Left colon (tissue), 2 donors: ENCODE data around the gene CCND1. TPM values are rescaled to one million over a fixed set of nuclear protein-coding genes. Genes with fewer than 3 reads are reported as not detected.
"Not testable (repeated sequence)": the region's sequence is repeated elsewhere in the genome, so short reads cannot be mapped to it uniquely, and the experiment has no call there.

ENCODE experiments used
- ATAC-seq: fragments of 200-7000 bp; cut with Tn5 transposase; one replicate; pipeline ENCODE4 v1.9.1; 2020; ENCODE audit warnings: mild to moderate bottlenecking, moderate library complexity
- DNase-seq, 2 donors: peaks; one replicate each; pipeline ENCODE4 v3.0.0-alpha.2; 2020
- intact Hi-C, 2 donors: fragments of 100-400 bp; cut with DNase I in 1 of 2; cut with micrococcal nuclease in 1 of 2; formaldehyde crosslinking; loops; one replicate each; pipeline versions ENCODE4 v1.11.2 to v1.14.0; 2022; cut with DNase I, micrococcal nuclease
- total RNA-seq, 2 donors: library from RNA; stranded (reverse); fragmentation: NEBNext Ultra II Directional; extraction: Animal tissue kit (Norgen Biotek cat#: 25700); gene quantifications; one replicate each; pipeline ENCODE4 v1.2.1, GENCODE V29; 2021
- donor health status: DM: no; HTN: no; CAD: no.
- donor health status: DM: yes; HTN: yes; CAD: no.

CCND1 gene
- total RNA-seq, 2 donors from 2014 or later: 56.5 to 83.5 TPM

GRCh38 chr11:69669486-69669885, 28.5 kb downstream of the CCND1 start:
- intact Hi-C loops: no loop called here
- ATAC-seq (no peak), DNase-seq (peak in 1 of 2 donors; percentile 22)

DNA sequence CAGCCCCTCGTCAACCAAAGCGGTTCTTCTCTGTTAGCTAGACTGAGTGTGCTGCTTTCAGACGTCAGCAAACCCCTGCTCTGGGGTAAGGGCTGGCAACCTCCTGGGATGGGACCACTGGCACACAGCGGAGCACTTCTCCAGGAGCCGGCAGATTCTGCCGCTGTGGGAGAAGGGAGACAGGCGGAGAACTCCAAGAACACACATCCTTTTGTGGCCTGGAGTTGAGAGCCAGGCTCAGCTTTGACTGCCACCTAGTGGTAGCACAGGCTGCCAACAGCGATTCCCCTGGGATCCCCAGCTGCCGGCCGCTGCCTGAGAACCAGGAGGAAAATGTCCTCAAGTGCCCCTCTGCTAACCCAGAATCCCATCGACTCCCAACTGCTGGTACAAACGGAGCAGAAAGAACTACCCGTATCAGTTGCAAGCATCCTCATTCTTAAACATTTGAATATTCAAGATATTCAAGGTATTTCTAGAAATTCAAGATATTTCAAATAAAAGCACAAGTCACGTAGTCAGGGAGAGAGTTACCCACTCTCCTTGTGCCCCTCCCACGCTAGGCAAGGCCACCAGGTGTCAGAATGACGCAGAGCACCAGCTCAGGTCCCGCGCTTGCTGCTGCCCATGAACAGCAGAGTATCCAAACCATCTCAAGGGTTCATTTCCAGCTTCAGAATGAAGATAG, 29.3 kb downstream of the CCND1 start:
- DNase-seq (peak; percentile 68 to 84), ATAC-seq (peak; percentile 54)
- intact Hi-C loops: no loop called here

DNA sequence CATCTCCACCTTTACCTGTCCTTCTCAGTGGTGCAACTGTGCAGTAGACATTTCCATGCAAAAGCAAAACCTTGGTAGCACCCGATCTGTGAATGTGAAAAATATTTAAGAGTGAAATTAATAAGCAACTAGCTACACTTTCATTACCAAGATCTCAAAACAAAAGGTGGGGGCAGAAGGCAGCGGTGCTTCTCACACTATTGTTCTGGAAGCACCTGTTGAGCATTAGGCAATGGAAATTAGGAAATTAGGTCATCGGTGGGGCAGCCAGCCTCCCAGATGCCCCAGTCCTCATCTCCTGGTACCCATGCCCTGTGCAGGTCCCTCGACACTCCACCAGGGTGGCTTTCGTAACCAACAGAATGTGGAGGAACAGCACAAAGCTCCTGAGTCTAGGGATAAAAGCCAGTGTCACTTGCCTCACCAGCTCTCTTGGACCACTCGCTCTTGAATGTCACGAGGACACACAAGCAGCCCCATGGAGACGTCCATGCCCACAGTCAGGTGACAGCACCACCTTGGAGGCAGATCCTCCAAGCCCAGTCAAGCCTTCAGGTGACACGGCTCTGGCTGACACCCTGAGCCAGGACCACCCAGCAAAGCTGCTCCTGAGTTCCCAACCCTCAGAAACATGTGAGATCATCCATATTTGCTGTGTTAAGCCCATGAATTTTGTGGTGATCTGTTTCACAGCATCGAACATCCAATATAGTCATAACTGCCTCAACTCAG, 30.9 kb downstream of the CCND1 start:
- ATAC-seq: no peak
- DNase-seq: peak in 1 of 2 donors; percentile 20
- intact Hi-C loops: no loop called here

- intact Hi-C loops: no loop called here
- peak; percentile 20 for ATAC-seq
- DNase-seq: no peak
These were observed 33.4 kb downstream of the CCND1 start for GRCh38 chr11:69674267-69674885.

DNA sequence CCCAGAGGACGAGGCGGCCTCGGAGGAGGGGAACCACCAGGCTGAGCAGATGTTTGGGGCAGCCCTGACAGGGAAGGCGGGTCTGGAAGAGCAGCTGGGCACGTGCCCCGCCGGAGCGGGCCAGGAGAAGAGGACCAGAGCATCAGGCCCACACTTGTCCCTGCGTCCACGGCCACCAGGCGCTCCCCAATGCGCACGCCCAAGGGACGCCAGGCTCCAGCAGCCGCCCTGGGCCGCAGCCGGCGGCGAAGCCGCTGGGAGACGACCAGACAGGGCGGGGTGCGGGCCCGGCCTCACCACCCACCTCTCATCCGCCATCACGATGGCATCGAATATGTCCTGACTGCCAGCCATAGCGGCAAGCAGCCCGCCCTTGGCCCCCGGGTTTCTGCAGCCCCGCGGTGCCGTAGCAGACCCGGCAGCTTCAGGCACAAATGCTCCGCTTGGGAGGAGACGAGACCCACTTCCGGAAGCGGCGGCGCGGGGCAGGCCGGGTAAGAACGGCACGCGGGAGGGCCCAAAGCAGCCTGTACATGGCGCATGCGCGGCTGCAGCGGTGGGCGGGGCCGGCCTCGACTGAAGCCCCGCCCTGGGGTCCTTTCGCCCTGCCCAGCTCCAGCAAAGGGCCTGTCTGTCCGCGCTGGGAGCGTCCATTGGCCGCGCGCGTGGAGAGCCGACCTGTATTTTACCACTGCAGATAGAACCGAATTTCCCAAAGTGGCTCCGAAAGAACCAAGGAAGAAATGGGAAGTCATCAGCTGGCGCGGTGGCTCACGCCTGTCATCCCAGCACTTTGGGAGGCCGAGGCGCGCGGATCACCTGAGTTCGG, 34.1 kb downstream of the CCND1 start, which contains the start of gene LTO1:
Gene LTO1, minus strand, starts transcription at position 468 of the 829 bp plus-strand sequence. Its CDS starts 114 bp downstream, at position 354.
- DNase-seq (peak; percentile 93 to 99), ATAC-seq (peak; percentile 95)
- intact Hi-C loops: no loop called here

DNA sequence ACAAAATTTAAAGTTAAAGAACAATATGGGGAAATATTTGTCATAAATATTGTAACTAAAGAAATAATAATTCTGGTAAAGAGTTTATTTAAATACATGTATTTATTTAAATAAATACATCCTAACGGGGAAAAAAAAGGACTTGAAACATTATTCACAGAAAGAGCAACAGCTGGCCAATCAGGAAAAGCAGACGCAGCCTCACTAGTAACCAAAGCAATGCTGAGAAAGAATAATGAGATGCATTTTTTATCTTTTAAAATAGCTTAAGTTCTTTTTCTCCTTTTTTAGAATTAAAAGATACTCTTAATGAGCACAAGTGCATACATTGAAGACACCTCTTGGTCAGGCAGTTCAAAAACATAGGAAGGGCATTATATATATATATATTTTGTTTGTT, 36.8 kb downstream of the CCND1 start:
- no peak for DNase-seq
- ATAC-seq: no peak
- intact Hi-C loops: no loop called here

- DNase-seq: peak in 1 of 2 donors; percentile 13
- intact Hi-C loops: loop anchor here in 1 of 2 donors (5.0 kb wide), 1 partner anchor 517 kb away; no protein-coding TSS in a partner anchor
- ATAC-seq: no peak
These were observed 39.7 kb downstream of the CCND1 start for GRCh38 chr11:69680688-69681087.

- intact Hi-C loops: loop anchor here in 1 of 2 donors (5.0 kb wide), 1 partner anchor 515 kb away; no protein-coding TSS in a partner anchor
- no peak for DNase-seq
- ATAC-seq: no peak
These were observed 41.3 kb downstream of the CCND1 start for GRCh38 chr11:69682221-69682620.

DNA sequence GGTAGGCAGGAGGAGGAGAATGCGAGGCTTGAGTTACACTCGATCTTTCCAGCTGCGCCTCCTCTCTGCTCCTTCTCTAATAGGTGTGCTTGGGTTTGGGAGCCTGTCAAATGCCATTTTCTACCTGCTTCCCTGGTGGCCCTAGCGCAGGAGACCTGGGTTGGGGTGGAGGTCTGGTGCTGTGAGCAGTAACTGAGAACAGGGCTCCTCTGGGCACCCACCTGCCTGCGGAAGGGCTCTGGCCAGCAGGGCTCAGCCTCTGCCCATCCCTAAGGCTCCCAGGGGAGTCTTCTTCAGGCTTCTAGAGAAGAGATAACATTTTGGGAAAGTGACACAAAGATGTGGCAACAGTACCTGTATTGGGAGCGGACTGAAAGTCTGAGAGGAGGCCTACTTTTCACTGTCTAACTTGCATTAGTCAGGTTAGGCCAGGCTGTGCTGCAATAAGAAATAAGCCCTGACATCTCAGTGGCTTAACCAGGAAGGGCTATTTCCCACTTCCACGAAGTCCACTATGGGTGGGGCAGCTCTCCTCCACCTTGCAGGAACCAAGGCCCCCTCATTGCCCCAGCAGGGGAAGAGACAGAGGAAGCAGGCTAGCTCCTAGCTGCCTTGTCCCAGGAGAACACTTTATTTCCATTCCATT, 41.8 kb downstream of the CCND1 start:
- intact Hi-C loops: loop anchor here in 1 of 2 donors (5.0 kb wide), 1 partner anchor 514 kb away; no protein-coding TSS in a partner anchor
- ATAC-seq: no peak
- DNase-seq: no peak

DNA sequence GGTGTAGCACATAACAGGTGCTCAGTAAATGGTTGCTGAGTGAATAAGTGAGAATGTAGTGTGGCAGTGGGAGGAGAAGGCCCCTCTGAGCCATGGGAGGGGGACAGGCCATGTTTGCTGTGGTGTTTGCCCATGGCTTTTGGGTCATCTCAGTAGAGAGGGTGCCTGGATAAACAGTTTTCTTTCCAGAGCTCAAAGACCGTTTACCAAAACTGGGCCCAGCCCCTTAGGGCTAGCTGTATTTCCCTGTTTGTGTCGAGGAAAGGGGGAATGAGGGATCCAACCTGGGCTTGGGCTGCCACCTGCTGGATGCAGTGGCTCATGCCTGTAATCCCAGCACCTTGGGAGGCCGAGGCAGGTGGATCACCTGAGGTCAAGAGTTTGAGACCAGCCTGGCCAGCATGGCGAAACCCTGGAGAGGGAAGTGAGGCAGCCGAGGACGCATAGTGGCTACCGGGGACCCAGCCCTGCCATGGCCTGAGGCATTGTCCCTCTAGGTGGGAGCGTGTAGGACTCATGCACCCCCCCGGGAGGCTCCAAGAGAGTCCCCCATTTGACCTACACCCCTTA, 42.9 kb downstream of the CCND1 start:
- intact Hi-C loops: loop anchor here in 1 of 2 donors (5.0 kb wide), 1 partner anchor 513 kb away; no protein-coding TSS in a partner anchor
- ATAC-seq: peak; percentile 54
- peak in 1 of 2 donors; percentile 47 for DNase-seq

DNA sequence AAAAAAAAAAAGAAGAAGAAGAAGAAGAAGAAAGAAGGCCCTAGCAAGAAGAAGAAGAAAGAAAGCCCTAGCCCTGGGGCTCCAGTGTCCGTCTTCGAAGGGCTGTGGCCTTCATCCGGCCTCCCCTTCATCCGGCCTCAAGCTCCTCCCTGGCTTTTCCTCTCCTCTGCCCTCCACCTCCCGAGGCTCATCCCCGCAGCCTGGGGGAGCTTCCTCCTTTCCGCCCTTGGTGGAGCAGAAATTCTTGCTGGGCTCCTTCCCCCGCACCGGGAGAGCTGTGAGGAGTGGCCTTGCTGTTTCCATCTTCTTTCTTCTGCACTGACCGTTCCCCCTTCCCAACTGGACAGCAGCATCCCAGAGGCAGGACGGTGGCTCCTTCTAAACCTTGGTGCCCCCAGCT, 43.7 kb downstream of the CCND1 start:
- ATAC-seq (no peak), DNase-seq (no peak)
- intact Hi-C loops: loop anchor here in 1 of 2 donors (5.0 kb wide), 1 partner anchor 513 kb away; no protein-coding TSS in a partner anchor

GRCh38 chr11:69685348-69685747, 44.4 kb downstream of the CCND1 start:
- no peak for ATAC-seq
- no peak for DNase-seq

DNA sequence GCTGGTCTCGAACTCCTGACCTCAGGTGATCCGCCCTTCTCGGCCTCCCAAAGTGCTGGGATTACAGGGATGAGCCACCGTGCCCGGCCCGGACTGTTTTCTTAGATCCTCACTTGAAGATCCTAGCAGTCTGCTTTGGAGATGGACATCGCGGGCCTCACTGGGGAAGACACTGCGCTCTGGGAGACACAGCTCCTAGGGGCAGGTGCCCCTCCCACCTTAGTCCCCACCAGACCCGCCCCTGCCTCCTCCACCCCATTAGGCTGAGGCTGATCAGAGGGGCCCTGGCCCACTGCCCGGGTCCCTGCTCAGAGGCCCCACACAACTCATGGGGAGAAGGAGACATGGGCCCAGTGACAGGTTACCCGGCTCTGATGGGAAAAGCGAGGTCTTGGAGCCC, 45.5 kb downstream of the CCND1 start:
- DNase-seq (no peak), ATAC-seq (no peak)
- intact Hi-C loops: loop anchor here in 1 of 2 donors (2.0 kb wide), 1 partner anchor 202 kb away; no protein-coding TSS in a partner anchor

More at GRCh38 chr11:69685348-69685747, 44.4 kb downstream of the CCND1 start:
- intact Hi-C loops: no loop called here

GRCh38 chr11:69686856-69687255, 45.9 kb downstream of the CCND1 start:
- intact Hi-C loops: loop anchor here in 1 of 2 donors (2.0 kb wide), 1 partner anchor 202 kb away; no protein-coding TSS in a partner anchor
- ATAC-seq (no peak), DNase-seq (no peak)

DNA sequence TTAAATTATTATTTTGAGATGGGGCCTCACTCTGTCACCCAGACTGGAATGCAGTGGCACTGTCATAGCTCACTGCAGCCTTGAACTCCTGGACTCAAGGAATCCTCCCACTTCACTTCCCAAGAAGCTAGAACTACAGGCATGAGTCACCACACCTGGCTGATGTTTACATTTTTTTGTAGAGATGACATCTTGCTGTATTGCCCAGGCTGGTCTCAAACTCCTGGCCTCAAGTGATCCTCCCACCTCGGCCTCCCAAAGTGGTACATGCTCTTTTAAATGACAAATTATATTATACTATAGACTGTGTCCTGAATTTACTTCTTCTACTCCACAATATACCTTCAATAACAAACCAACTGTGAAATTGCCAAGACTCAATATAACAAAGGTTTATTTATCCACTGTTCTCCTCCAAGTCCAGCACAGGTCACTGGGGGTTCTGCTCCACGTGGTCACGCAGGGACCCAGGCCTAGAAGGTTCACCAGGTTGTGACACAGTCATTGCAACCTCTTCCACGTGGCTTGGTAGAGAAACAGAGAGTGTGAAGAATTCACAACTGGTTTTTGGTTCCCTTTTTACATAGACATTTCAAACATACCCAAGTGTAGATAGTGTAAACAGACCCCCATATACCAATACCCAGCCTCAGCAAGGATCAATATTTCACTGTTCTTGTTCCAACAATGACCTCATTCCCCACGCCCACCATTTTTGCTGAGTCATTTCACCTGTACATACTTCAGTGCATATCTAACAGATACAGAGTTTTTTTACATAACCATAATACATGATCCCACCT, 47.2 kb downstream of the CCND1 start:
- not testable (repeated sequence) for DNase-seq
- peak; percentile 39 for ATAC-seq
- intact Hi-C loops: loop anchor here in 1 of 2 donors (2.0 kb wide), 1 partner anchor 201 kb away; no protein-coding TSS in a partner anchor

DNA sequence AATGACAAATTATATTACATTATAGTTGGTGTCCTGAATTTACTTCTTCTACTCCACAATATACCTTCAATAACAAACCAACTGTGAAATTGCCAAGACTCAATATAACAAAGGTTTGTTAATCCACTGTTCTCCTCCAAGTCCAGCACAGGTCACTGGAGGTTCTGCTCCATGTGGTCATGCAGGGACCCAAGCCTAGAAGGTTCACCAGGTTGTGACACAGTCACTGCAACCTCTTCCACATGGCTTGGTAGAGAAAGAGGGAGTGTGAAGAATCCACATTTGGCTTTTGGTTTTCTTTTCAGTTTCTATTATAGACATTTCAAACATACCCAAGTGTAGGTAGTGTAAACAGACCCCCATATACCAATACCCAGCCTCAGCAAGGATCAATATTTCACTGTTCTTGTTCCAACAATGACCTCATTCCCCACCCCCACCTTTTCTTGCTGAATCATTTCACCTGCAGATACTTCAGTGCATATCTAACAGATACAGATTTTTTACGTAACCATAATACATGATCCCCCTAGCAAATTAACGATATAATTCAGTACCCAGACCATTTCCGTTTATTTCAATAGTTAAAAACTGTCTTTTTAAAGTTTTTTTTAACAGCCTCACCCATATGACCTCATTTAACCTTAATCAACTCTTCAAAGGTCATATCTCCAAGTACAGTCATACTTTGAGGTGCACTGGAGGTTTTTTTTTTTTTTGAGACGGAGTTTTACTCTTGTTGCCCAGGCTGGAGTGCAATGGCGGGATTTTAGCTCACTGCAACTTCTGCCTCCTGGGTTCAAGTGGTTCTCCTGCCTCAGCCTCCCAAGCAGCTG, 48.7 kb downstream of the CCND1 start:
- no peak for ATAC-seq
- intact Hi-C loops: no loop called here
- no peak for DNase-seq
